ENCODE measurements around the gene CLTC.

- TF ChIP-seq CTCF (IDR thresholded peaks at IDR 0.05; ENCODE audit: low read depth, low read length) = no peak
- TF ChIP-seq, protein P1, sequence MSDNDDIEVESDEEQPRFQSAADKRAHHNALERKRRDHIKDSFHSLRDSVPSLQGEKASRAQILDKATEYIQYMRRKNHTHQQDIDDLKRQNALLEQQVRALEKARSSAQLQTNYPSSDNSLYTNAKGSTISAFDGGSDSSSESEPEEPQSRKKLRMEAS (IDR thresholded peaks at IDR 0.05; ENCODE audit: low read depth, low read length) = no peak
Observed at GRCh38 chr17:59684967-59685366, 65.3 kb downstream of the CLTC start.

Data from NB4 (cell line).